K562 (cell line): Measurements from ENCODE around the gene ETS2. TPM values are rescaled to one million over a fixed set of nuclear protein-coding genes. Genes with fewer than 3 reads are reported as not detected.

ENCODE experiments used
- ARNT ChIP-seq, 2 experiments: fragments of 450-650 bp; IDR thresholded peaks; 2 replicates each; pipeline ENCODE4 v1.6.1; 2016; ENCODE audit warnings: mild to moderate bottlenecking in 1 of 2
- CBX2 ChIP-seq: fragments of 200-600 bp; sonication (generic); IDR thresholded peaks from one replicate; pipeline ENCODE4 v1.6.1; 2012; ENCODE audit warnings: mild to moderate bottlenecking, low read length, inconsistent platforms; ENCODE audit not compliant: insufficient read depth, poor library complexity, severe bottlenecking
- ETV6 ChIP-seq, 3 experiments: fragments of 150-350 bp in 1 of 3; sonication (generic) in 1 of 3; formaldehyde crosslinking in 1 of 3; IDR thresholded peaks; 2 replicates each; pipeline versions ENCODE4 v1.6.1 to v1.8.0; 2014 to 2022; ENCODE audit warnings: borderline replicate concordance in 2 of 3, low read depth in 2 of 3, antibody characterized with exemption in 1 of 3, low read length in 1 of 3, mild to moderate bottlenecking in 1 of 3, missing genetic modification reagents in 1 of 3
- EZH2 ChIP-seq: IDR thresholded peaks from 2 replicates; pipeline ENCODE4 v1.6.1; 2012; ENCODE audit warnings: low read depth, mild to moderate bottlenecking, inconsistent platforms, low read length, borderline replicate concordance
- FOXK2 ChIP-seq, 2 experiments: fragments of 450-650 bp; IDR thresholded peaks in 1 of 2; conservative IDR thresholded peaks in 1 of 2; 2 replicates each; pipeline ENCODE4 v1.6.1; 2016; ENCODE audit warnings: low read depth in 2 of 2, mild to moderate bottlenecking in 1 of 2
- IFI16 ChIP-seq: fragments of 250-450 bp; sonication (Bioruptor Pico); IDR thresholded peaks from 2 replicates; pipeline ENCODE4 v2.1.2; 2022; ENCODE audit warnings: mild to moderate bottlenecking, inconsistent platforms
- KAT2B ChIP-seq: IDR thresholded peaks from one replicate; pipeline ENCODE4 v1.6.1; 2012; ENCODE audit warnings: low read depth, mild to moderate bottlenecking, control low read depth, inconsistent platforms, low read length, moderate library complexity
- NRF1 ChIP-seq, 2 experiments: fragments of 450-650 bp; IDR thresholded peaks in 1 of 2; conservative IDR thresholded peaks in 1 of 2; 2 replicates each; pipeline ENCODE4 v1.6.1; 2014; ENCODE audit warnings: mild to moderate bottlenecking in 2 of 2
- SMARCC2 ChIP-seq: fragments of 450-650 bp; IDR thresholded peaks from 2 replicates; pipeline ENCODE4 v1.6.1; 2017; ENCODE audit warnings: antibody characterized with exemption, moderate library complexity, mild to moderate bottlenecking, low read depth
- STAG1 ChIP-seq: sonication (generic); formaldehyde crosslinking; IDR thresholded peaks from 2 replicates; pipeline ENCODE4 v1.5.0; 2020; ENCODE audit warnings: missing genetic modification reagents, borderline replicate concordance
- TEAD1 ChIP-seq, 2 experiments: fragments of 450-650 bp in 1 of 2; sonication (generic) in 1 of 2; formaldehyde crosslinking; IDR thresholded peaks; 2 replicates each; pipeline versions ENCODE4 v1.4.0 to v1.8.0; 2020 to 2022; ENCODE audit warnings: mild to moderate bottlenecking in 2 of 2, missing genetic modification reagents in 1 of 2
- ZFP30 ChIP-seq: fragments of 250-450 bp; sonication (Bioruptor Pico); IDR thresholded peaks from 2 replicates; pipeline ENCODE4 v1.8.0; 2022; ENCODE audit warnings: moderate library complexity, mild to moderate bottlenecking, inconsistent platforms, borderline replicate concordance
- ZHX1 ChIP-seq: fragments of 150-350 bp; conservative IDR thresholded peaks from 2 replicates; pipeline ENCODE4 v1.6.1; 2014; ENCODE audit warnings: low read length
- ZNF277 ChIP-seq: fragments of 250-450 bp; sonication (Bioruptor Pico); IDR thresholded peaks from 2 replicates; pipeline ENCODE4 v1.8.0; 2022; ENCODE audit warnings: inconsistent platforms, mild to moderate bottlenecking, moderate library complexity, borderline replicate concordance
- ZNF512 ChIP-seq: IDR thresholded peaks from 2 replicates; pipeline ENCODE4 v1.6.1; 2016; ENCODE audit warnings: missing genetic modification characterization, missing compliant biosample characterization
- polyA plus RNA-seq, 8 experiments: library from polyadenylated mRNA; depleted of rRNA in 4 of 8; stranded (reverse) in 5 of 8; unstranded in 3 of 8; fragments of >200 nt; fragmentation: Nextera tagmentation in 2 of 8; fragmentation: Illumina TruSeq in 1 of 8; extraction: Ambion mirVana in 2 of 8; extraction: Trizol in 1 of 8; gene quantifications; 2 replicates each; pipeline versions ENCODE4 v1.2.1 to v1.2.3, GENCODE V29; 2011 to 2014; ENCODE audit warnings: inconsistent platforms in 1 of 8, missing spikeins in 1 of 8
- total RNA-seq, 7 experiments: library from RNA; depleted of rRNA in 6 of 7; stranded (reverse); fragments of >200 nt in 6 of 7; fragmentation: Illumina TruSeq in 2 of 7; extraction: Trizol in 2 of 7; gene quantifications; 2 replicates each; pipeline versions ENCODE4 v1.2.1 to v1.2.3, GENCODE V29; 2011 to 2021; ENCODE audit warnings: low replicate concordance in 1 of 7

Gene ETS2
- total and polyA plus RNA-seq, 9 of the 15 experiments (the other 6 are each of a cell fraction or from before 2014, with no cell fraction given): 1.7 to 24.4 (median 12.2) TPM

- TF ChIP-seq ZHX1 (no peak), IFI16 (no peak), FOXK2 (conservative IDR thresholded peaks at IDR 0.05 in 1 of 2, IDR thresholded peaks at IDR 0.05 in 1 of 2; ENCODE audit: low read depth in 2 of 2) (no peak), EZH2 (no peak), CBX2 (no peak), ETV6 (IDR thresholded peaks at IDR 0.05; ENCODE audit: borderline replicate concordance in 1 of 2, low read depth in 2 of 2, low read length in 1 of 2) (no peak), ETV6 (CRISPR knock-in tag; IDR thresholded peaks at IDR 0.05; ENCODE audit: borderline replicate concordance) (no peak), KAT2B (no peak), ZNF512 (tag) (no peak), NRF1 (conservative IDR thresholded peaks at IDR 0.05 in 1 of 2, IDR thresholded peaks at IDR 0.05 in 1 of 2) (no peak), ZFP30 (CRISPR knock-in tag) (no peak), STAG1 (CRISPR knock-in tag) (no peak), ARNT (IDR thresholded peaks at IDR 0.05) (peak in 1 of 2 experiments; percentile 12; a peak in 1 of 4 replicates), ZNF277 (no peak), SMARCC2 (0 out of 2 replicates have a peak, but pooled peaks have one; percentile 0), TEAD1 (CRISPR knock-in tag; IDR thresholded peaks at IDR 0.05) (no peak)
Observed at GRCh38 chr21:38837806-38838461, 32.2 kb downstream of the ETS2 start (continued).
